Middle frontal gyrus (tissue), 1 donor: ENCODE data around the gene EIF3K.
A peak's percentile ranks its signal among the peaks of the same experiment; 100 is the strongest.
"Not testable (repeated sequence)": the region's sequence is repeated elsewhere in the genome, so short reads cannot be mapped to it uniquely, and the experiment has no call there.

Experiments
- DNase-seq: peaks from one replicate; pipeline ENCODE4 v3.0.0-alpha.2; 2015; ENCODE audit warnings: low spot score; ENCODE audit errors: extremely low spot score

Gene EIF3K

DNA sequence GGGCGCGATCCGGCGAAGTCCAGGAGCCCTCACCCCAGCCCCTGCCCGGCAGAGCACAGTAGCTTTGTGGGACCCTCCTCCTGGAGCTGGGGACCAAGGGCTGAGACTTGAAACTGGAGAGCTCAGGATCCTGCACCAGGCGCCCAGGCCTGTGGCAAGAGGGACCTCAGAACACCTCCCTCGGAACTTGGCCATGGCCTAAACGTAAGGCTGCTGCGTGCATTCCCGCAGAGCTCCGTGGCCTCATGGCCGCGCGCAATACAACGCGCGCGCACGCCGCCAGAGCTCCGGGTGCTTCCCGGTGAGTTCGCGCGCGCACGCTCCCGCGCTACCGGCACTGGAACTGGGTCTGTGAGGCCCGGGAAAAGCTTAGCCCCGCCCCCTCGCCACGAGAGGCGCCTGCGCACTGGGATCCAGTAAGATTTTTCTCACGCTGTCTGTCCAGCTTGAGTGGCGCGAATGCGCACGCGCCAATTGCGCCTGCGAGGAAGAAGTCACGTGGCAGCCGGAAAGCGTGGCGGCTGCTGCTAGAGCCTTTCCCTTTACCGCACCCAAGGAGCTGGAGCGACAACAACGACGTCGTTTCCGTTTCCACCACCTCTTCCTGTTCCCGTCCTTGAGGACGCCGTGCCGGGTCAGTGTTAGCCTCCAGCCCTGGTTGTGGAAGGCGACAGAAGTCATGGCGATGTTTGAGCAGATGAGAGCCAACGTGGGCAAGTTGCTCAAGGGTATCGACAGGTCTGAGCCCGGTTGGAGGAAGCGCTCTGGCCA is at the start of gene EIF3K:
TSS of gene EIF3K (plus strand) at position 599 of the 771 bp plus-strand sequence. CDS start at position 680, 81 bp downstream.
- DNase-seq: peak; percentile 99

GRCh38 chr19:38569368-38569983 is 49.5 kb upstream of the EIF3K start:
- DNase-seq: no peak

- no peak for DNase-seq
Measured at GRCh38 chr19:38571682-38572081, 47.3 kb upstream of the EIF3K start.

GRCh38 chr19:38577826-38578225 is 41.2 kb upstream of the EIF3K start:
- DNase-seq: no peak

- DNase-seq: not testable (repeated sequence)
Measured at GRCh38 chr19:38579304-38579703, 39.7 kb upstream of the EIF3K start.

GRCh38 chr19:38580080-38580479 is 38.9 kb upstream of the EIF3K start:
- no peak for DNase-seq

DNA sequence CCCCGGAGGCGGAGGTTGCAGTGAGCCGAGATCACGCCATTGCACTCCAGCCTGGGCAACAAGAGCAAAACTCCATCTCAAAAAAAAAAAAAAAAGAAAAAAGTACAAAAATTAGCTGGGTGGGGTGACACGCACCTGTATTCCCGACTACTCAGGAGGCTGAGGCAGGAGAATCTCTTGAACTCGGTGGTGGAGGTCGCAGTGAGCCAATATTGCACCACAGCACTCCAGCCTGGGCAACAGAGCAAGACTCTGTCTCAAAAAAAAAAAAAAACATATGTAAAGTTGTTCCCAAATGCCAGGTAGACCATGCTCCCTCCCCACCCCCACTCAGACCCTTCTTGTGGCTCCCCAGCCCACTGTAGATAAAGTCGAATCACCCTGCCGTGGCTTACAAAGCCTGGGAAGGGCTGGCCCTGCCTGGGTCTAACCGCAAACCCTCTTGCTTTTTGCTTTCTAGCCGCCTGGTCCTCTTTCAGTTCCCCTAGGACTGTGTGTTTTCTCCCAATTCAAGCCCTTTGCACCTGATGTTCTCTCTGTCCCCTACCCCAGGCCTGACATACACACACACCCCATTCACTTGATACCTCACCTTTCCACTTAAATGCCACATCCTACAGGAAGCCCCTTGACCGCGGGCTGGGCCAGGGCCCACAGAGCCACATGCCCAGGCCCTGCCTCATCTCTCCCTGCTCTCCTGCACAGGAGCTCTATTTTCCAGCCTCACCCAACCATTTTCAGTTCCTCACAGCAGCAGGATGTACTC is 35.6 kb upstream of the EIF3K start:
- no peak for DNase-seq

- no peak for DNase-seq
Measured at GRCh38 chr19:38583985-38584305, 35.0 kb upstream of the EIF3K start.

DNA sequence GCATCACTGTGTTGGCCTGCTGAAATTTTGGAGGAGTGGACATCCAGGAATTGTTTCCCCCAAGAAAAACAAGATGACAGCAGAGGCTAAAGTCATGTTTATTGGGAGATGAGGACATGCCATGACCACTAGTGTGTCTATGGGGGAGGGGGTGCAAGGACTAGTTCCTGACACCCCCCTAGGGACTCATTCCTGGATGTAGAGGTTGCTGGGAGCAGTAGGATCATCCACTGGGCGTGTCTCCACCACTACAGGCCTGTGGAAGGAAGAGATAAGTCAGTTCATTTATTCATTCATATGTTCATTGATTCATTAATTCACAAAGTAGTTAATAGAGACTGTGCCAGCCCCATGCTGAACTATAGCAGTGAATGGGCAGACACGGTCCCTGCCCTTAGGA is 31.4 kb upstream of the EIF3K start:
- DNase-seq: no peak

DNA sequence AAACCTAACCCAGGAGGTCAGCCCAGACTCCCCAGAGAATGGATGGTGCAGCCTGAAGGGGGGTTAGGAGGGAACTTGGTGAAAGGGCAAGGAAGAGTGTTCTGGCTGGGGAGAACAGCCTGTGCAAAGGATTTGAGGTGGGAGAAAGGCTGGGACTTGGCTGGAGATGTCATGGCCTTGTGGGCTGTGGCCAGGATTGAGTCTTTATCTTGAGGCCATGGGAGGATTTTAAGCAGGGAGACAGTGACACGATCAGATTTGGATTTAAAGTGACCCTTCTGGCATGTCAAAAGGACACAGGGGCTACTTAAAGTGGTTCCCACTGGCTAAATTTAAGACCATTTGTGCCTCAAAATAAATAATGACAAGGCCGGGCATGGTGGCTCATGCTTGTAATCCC is 30.9 kb upstream of the EIF3K start:
- no peak for DNase-seq

GRCh38 chr19:38592940-38593339 is 26.0 kb upstream of the EIF3K start:
- DNase-seq: no peak

- no peak for DNase-seq
Measured at GRCh38 chr19:38596057-38596981, 22.7 kb upstream of the EIF3K start.

- no peak for DNase-seq
Measured at GRCh38 chr19:38597075-38597474, 21.9 kb upstream of the EIF3K start.

DNA sequence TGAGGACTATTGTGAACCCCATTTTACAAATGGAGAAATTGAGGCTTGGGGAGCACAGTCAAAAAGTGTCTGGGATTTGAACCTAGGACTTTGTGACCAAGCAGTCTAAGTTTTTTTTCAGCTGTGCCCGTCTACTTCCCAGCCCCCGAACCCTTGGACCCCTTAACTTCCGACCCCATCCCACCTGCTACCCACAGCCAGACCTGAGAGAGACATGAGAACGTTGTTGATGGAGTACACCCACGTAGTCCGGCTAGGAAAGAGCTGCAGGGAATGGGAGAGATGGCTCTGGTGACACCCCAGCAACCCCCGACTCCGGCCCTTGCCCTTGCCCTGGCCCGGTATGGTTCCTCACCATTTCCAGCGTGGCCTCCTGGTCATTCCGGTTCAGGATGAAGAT is 19.3 kb upstream of the EIF3K start:
- no peak for DNase-seq

DNA sequence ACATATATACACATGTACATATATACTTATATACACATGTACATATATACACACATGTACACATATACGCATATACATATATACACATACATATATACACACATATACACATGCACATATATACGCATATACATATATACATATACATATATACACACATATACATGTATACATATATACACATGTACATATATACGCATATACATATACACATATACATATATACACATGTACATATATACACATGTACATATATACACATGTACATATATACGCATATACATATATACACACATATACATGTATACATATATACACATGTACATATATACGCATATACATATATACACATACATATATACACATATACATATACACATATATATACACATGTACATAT is 16.1 kb upstream of the EIF3K start:
- DNase-seq: not testable (repeated sequence)

GRCh38 chr19:38606131-38606530 is 12.9 kb upstream of the EIF3K start:
- no peak for DNase-seq

DNA sequence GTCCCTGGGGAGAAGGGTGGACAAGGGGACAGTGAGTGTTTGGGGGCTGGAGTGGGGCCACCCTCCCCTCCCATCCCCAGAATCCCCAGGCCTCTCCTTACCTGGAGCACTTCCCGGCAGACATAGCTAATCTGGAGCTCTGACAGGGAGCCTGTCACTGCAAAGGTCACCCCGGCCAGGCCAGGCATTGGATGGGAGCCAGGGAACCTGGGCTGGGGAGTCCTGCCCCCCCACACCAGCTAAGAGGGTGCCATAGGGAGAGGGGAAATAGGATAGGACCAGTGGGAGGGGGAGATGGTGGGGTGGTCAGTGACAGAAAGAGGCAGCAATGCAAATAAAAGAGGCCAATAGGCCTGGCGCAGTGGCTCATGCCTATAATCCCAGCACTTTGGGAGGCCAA is 4.7 kb upstream of the EIF3K start:
- DNase-seq: no peak

GRCh38 chr19:38615007-38615581 is 3.9 kb upstream of the EIF3K start:
- no peak for DNase-seq

- no peak for DNase-seq
Measured at GRCh38 chr19:38616265-38616664, 2.7 kb upstream of the EIF3K start.

- no peak for DNase-seq
Measured at GRCh38 chr19:38617283-38617763, 1.7 kb upstream of the EIF3K start.
